Brain microvascular endothelial cell (primary cell): Measurements from ENCODE around the gene OLR1.
"Not testable (repeated sequence)": the region's sequence is repeated elsewhere in the genome, so short reads cannot be mapped to it uniquely, and the experiment has no call there.

Experiments used
- DNase-seq: peaks from one replicate; pipeline ENCODE4 v3.0.0-alpha.2; 2020
- H3K27ac ChIP-seq: fragments of 250-450 bp; sonication (Bioruptor Pico); 2 replicates; pipeline ENCODE4 v1.5.1; 2020; ENCODE audit warnings: mild to moderate bottlenecking, moderate library complexity
- H3K27me3 ChIP-seq: fragments of 250-450 bp; sonication (Bioruptor Pico); replicated peaks from 2 replicates; pipeline ENCODE4 v1.5.1; 2020; ENCODE audit warnings: mild to moderate bottlenecking
- H3K36me3 ChIP-seq: fragments of 250-450 bp; sonication (Bioruptor Pico); replicated peaks from 2 replicates; pipeline ENCODE4 v1.5.1; 2020; ENCODE audit warnings: mild to moderate bottlenecking
- H3K4me3 ChIP-seq: 2 replicates; pipeline ENCODE4 v1.5.1; 2011; ENCODE audit warnings: low read depth, mild to moderate bottlenecking, control low read depth, low read length, moderate library complexity
- CTCF ChIP-seq: IDR thresholded peaks from 2 replicates; pipeline ENCODE4 v1.5.1; 2011; ENCODE audit warnings: low read depth, mild to moderate bottlenecking, moderate library complexity, low read length, control low read depth, inconsistent platforms; ENCODE audit errors: missing control alignments
- in situ Hi-C: cut with HindIII; loops from 2 replicates; pipeline ENCODE4 v1.10.0; 2017; ENCODE audit warnings: low sequenced_read_pairs, low pct_ligation_motif_present

OLR1 gene

GRCh38 chr12:10211101-10211939, 39.4 kb upstream of the OLR1 start:
- in situ Hi-C loops, result no loop called here
- H3K27me3 ChIP-seq, result no peaks in the 10 kb centered on the region
- TF ChIP-seq CTCF, result no peak
- peak overlapping the region; percentile 99 for H3K27ac ChIP-seq
- no peak for DNase-seq
- H3K4me3 ChIP-seq, result no peak overlapping the region
- H3K36me3 ChIP-seq, result peaks cover 2% of the 10 kb centered on the region

GRCh38 chr12:10210225-10210624, 38.3 kb upstream of the OLR1 start:
- in situ Hi-C loops, result no loop called here
- Histone ChIP-seq H3K27ac (no peak overlapping the region), H3K27me3 (no peaks in the 10 kb centered on the region), H3K36me3 (peaks cover 2% of the 10 kb centered on the region), H3K4me3 (no peak overlapping the region)
- no peak for TF ChIP-seq CTCF
- DNase-seq, result no peak

GRCh38 chr12:10207136-10207535, 35.2 kb upstream of the OLR1 start:
- in situ Hi-C loops, result no loop called here
- no peak for TF ChIP-seq CTCF

GRCh38 chr12:10205220-10205807, 33.4 kb upstream of the OLR1 start:
- no peak for TF ChIP-seq CTCF
- DNase-seq, result no peak
- Histone ChIP-seq H3K36me3 (no peaks in the 10 kb centered on the region), H3K27ac (peak overlapping the region; percentile 52), H3K4me3 (no peak overlapping the region), H3K27me3 (no peaks in the 10 kb centered on the region)
- in situ Hi-C loops, result no loop called here

More at GRCh38 chr12:10207136-10207535, 35.2 kb upstream of the OLR1 start:
- Histone ChIP-seq H3K36me3 (no peaks in the 10 kb centered on the region), H3K27ac (no peak overlapping the region), H3K4me3 (no peak overlapping the region), H3K27me3 (no peaks in the 10 kb centered on the region)
- no peak for DNase-seq

GRCh38 chr12:10204495-10204894, 32.6 kb upstream of the OLR1 start:
- DNase-seq, in situ Hi-C loops, H3K4me3 ChIP-seq, H3K27me3 ChIP-seq, H3K36me3 ChIP-seq: not testable (repeated sequence)
- H3K27ac ChIP-seq, result peak overlapping the region; percentile 23

- Histone ChIP-seq H3K27ac (no peak overlapping the region), H3K4me3 (no peak overlapping the region), H3K27me3 (no peaks in the 10 kb centered on the region), H3K36me3 (no peaks in the 10 kb centered on the region)
- in situ Hi-C loops, result no loop called here
- no peak for TF ChIP-seq CTCF
- no peak for DNase-seq
Observed at GRCh38 chr12:10197879-10198278, 25.9 kb upstream of the OLR1 start.
